Nucleus accumbens (tissue), 56 donors: ENCODE data around the gene MYF6.
"Not testable (repeated sequence)": the region's sequence is repeated elsewhere in the genome, so short reads cannot be mapped to it uniquely, and the experiment has no call there.

Experiments
- DNase-seq, 56 donors: peaks; one replicate each; lab custom pipeline; 2025; lab: John Stamatoyannopoulos, UW

Gene MYF6

DNA sequence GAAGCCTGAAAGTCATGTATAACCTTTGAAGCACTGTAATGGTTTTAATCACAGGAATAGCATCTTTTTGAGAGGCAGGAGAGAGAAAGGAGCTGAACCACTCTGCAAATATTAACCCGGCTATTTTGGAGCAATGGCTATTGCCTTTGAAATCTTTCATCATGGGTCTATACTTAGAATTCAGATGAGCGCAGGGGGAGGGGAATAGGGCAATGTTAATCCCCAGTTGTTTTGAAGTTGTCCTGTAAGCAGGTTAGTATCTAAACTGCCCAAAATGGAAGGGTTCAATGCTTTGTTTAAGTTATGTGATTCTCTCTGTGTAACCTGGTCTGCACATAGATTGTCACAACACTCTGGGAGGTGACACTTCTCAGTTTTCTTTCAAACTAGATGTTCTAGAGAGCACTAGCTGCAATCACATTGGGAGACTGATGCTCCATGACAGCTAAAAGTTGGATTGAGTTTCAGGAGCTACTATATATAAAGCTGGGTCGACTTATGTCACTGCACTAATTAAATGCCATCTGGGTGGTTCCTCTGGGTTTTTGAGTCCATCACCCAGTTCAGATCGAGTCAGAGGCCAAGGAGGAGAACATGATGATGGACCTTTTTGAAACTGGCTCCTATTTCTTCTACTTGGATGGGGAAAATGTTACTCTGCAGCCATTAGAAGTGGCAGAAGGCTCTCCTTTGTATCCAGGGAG, at the start of gene MYF6:
MYF6 (plus strand) TSS at position 509 of the 704 bp plus-strand sequence; CDS start at position 595, 86 bp downstream.
- DNase-seq, result no peak

DNA sequence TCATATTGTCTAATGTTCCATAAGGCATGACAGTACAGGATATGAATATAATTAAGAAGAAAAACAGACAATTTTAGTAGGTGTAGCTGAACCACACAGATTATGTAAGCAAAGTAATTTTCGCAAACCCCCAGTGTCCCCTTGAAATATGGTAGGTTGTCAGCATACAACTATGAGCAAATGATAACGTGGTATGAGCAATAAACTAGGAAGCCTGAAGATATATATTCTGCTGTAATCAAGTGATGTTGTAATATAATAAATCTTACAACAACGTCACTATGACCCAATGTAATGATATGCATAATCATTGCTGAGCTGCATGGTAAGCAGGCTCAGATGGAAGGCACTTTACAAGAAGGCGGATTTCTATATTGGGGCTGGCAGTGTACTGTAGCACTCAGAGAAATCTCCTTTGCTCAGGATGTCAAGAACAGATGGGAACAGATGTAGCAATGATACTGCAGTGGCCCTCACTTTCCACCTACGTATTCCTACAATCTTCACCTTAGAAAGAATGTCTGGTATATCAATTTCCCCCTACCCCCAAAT, 47.8 kb upstream of the MYF6 start:
- DNase-seq, result no peak

DNA sequence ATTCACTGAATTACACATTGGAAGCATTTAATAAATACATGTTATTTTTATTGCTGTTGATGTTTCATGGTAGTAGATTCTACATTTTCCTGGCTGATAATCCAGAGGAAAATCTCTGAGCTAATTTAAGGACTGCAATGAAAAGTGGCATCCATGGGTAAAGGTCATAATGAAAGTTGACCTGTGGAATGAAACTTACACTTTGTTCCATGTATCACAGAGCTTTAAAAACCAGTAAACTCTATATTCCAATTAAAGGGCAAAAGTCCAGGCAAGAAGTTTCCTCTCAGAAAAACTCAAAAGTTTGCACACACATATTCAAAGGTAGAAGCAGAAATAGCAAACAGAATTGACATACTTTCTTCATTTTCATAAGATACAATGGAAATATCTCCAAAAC, 44.8 kb upstream of the MYF6 start:
- DNase-seq, result no peak

DNA sequence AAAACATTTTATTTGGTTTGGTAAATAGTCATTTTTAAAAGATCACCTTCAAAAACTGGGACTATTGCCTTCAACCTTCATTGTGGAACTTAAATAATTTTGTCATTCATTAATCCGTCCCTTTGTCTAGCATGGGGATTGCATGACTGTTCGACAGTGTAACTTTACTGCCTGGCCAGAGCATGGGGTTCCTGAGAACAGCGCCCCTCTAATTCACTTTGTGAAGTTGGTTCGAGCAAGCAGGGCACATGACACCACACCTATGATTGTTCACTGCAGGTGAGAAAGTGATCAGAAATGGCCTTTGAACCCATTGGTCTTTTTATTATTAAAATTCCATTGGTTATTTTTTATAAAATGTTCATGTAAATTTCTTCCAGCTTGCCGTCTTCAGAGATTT, 37.2 kb upstream of the MYF6 start:
- no peak for DNase-seq

DNA sequence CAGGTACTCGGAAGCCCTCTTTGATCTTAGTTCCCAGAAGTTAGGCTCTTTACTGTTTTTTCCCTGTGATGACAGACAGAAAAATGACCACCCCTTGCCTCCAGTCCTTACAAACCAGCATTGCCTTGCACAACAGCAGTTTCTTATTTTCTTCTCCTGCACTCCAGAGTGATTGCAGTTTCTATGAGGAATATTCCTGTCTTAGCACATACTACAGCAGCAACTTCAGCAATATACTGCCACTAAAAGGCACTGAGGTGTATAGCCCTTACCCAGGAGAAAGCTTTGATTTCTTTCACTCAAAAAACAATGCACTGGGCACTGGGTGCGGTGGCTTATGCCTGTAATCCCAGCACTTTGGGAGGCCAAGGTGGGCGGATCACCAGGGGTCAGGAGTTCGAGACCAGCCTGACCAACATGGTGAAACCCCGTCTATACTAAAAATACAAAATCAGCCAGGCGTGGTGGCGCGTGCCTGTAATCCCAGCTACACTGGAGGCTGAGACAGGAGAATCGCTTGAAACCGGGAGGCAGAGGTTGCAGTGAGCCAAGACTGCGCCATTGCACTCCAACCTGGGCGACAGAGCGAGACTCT, 31.3 kb upstream of the MYF6 start:
- DNase-seq, result not testable (repeated sequence)

DNA sequence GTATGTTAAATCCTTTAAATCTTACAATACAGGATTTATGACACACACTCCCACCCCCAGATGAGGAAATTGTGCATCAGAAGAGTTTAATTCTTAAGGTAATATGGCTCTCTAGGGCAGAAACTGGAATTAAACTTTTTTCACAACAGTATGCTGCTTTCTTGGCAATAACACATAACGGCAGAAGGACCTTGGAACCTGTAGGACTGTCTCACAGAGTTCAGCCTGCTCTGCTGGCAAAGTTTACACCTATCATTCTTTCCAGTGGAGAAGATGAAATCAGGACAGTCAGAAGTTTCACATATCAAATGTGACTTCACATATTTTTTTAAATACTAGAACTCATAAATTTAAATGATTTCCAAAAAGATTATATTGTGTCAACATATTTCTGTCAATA, 30.6 kb upstream of the MYF6 start:
- no peak for DNase-seq

DNA sequence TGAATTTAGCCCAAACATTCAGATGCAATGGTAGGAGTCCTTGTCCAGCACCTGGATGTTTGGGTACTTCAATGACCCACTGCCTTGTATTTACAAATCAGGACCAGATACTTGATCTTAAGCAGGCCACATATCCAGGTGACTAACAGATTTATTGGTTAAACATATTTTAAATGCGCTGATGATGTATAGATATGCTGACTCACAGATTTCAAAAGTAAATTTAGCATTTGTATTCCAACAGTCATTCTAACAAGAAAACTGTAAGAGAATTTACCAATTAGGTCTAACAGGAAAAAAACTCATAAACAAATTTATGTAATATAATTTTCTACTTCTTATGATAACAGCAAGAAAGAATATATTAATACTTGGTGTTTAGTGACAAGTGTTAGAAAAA, 29.4 kb upstream of the MYF6 start:
- DNase-seq, result no peak

DNA sequence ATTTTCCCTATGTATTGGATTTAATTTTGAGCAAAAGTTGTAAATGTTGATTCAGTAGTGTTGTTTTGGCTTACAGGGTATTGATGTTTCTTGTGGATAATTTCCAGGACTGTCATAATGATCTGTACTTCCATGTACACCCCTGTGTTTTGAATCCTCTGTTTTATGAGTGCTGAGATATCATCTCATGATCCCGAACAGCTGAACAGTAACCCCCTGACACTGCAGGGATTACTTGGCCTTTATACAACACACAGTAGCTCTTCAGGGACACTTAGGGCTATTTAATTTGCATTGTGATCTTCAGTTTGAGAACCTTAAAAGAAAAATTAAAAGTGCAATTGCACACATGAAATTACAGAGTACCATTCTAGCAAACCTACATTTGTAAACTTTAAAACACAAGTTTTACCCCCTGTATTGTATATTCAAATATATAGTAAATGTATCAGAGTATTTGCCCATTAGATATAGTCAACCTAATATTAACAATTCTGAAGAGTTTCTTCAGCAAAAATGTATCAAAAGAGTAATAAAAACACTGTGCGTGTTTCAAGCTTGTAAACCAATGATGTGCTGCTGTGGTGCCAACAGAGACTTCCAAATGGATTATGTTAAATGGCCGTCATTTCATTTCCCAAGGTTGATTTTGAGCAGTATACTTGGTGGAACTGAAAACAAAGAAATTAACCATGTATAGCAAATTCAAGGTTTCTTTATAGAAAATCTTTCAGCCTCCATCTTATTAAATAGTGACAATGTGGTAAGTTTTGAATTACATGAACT, 27.9 kb upstream of the MYF6 start:
- no peak for DNase-seq

DNA sequence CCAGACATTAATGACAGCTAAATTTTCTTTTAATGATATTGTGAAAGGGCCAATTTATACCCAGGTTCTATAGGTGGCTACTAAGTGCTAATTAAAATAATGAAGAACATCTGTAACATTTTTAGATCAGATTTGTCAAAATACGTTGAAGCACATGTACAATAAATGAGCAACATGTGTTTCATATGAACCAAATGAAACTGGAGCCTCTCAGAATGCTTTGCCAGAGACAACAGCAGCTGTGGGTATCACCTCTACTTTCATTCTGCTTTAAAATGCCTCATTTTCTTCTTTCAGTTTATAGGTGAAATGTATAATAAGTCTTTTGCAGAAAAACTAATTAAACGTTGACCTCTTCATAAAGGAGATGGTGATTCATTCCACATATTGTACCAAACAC, 26.1 kb upstream of the MYF6 start:
- no peak for DNase-seq

DNA sequence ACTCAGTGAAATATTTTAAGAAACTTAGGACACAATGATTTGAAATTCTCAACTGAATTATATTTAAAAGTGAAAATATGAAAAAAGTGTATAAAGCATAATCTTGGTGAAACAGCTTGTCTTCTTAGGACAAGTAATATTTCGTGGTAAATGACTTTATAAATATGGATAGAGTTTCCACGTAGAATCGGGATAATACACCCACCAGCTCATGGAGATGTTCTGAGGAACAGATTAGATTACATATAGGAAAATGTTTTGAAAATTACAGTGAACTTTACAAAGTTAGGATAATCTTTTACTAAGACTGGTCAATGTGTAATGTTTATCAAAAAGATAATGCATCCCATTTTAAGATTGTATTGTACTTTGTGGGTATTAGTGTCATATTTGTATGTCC, 25.6 kb upstream of the MYF6 start:
- no peak for DNase-seq

DNA sequence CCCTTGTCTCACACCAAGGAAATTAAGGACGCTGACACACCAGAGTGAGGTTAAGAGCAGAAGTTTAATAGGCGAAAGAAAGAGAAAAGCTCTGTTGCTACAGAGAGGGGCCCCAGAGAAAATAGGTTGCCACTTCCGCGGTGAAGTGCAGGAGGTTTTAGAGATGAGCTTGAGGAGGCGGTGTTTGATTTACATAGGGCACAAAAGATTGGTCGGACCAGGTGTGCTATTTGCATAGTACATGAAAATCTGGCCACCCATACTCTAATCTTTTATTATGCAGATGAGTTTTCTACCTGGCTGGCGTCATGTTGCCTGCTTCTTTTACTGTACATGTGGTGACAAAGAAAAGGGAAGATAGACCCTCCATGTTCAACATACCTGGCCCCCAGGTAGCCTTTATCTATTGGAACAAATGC, 23.3 kb upstream of the MYF6 start:
- no peak for DNase-seq

DNA sequence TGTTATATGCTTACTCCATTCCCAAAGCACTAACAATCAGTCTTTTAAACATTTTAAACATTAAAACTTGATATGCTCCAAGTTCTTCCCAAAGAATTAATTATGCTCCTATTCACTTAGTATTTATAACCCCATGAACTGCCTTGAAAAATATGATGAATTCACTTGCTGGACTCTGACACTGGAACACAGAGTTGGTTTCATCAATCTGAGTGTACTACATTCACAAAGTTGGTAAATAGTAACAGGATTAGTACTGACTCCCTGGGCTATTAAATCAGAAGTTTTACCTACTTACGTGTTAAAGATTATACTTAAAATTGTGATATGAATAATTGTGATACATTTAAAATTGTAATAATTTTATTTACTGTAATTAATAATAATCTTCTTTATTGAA, 17.3 kb upstream of the MYF6 start:
- DNase-seq, result no peak

DNA sequence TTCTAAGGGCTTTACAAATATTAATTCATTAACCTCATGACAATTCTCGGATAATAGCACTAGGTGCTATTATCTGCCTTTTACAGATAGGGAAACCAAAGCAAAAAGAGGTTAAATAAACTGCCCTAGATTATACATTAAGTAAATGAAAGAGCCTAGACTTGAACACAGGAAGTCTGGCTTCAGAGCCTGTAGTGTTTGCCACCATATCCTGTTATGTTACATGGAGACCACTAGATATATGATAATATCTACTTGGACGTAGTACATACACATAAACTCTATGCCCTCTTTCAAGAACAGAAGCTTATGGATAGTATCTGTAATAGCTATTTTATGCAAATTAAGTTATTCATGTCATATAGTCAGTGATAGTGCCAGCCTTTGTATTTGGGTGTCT, 16.9 kb upstream of the MYF6 start:
- no peak for DNase-seq

DNA sequence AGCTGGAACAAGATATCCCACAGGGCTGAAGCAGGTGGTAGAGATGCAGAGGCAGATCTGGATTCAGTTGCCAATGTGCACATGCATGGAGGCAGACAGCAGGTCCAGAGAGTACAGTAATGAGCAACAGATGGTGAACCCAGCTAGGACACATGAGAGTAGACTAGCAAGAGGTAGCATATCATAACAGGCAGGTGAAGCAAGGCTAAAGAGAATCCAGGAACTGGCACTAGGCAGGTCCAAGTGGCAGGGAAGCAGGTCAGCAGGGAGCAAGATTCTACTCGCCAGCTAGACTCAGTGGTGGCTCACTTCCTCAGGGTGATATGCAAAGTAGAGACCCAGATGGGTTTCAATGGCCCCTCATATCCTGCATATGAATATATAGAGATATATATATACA, 15.3 kb upstream of the MYF6 start:
- DNase-seq, result no peak

DNA sequence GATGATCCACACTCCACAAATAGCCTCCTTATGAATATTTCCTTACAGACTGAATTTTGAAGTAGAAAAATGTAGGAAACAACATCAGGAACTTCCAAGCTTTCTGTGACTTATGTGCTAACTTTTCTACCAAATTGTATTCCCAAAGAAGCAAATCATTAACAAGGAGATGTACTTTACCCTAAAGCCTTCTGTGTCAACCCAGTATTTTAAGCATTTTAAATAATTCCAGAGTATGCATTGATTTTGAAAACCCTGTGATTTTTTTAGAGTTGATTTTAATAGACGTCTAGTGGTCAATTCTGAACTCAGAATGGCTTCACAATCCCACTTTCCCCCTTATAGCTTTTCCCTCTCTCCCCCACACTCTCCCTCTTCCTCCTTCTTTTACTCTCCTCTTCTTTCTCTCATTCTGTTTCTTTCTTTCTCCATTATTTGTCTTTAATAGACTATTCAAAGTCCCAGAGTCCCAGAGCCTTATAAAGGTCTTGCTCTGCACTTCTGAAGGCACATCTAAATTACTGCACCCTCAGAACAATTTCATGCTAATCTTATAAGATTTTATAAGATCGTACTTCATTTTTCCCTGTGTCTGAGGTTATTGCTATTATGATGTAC, 10.1 kb upstream of the MYF6 start:
- no peak for DNase-seq

DNA sequence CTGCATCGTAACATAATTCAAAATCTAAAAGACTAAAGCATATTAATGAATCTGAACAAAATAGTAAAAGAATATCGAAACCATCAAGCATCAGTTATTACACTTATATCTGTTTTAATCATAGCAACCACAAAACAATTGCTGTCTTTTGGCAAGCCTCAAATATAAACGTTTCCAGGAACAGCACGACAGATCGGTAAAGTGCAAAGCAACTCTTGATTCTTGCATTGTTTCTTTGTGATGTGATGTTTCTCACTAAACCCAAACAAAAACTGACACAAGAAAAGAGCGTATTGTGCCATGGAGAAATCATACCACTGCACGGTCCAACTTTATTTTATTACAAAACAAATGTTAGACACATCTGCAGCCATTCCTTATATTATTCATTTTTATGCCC, 9.2 kb upstream of the MYF6 start:
- no peak for DNase-seq

DNA sequence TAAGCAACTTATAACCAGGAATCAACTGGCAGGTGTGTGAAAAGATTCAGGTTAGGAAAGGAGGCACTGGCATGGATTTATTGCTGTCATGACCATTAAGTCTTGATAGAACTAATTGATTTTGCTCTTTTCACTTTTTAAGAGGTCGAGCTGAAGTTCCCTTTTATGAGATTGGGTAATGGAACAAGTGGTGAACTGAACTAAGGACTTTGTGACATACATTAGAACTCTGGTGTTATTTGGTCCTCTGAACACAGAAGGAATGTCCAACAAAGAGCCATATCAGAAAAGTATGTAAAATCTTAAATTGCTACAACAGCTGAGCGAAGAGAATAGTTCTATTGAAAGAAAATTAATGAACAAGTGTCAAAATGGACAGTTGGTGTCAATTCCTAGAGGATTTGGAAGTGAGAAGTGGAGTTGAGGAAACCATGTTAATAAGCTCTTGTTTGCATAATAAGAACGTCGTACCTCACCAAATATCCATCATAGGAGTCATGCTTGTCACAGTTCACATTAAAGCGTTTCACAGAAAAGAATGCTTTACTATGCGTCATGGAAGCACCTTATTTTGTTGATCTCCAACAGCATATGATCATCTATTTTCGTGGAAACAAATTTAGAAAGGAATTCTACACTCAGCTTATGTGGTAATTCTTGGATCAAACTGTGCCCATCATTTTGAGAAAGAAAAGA, 8.4 kb upstream of the MYF6 start:
- no peak for DNase-seq

DNA sequence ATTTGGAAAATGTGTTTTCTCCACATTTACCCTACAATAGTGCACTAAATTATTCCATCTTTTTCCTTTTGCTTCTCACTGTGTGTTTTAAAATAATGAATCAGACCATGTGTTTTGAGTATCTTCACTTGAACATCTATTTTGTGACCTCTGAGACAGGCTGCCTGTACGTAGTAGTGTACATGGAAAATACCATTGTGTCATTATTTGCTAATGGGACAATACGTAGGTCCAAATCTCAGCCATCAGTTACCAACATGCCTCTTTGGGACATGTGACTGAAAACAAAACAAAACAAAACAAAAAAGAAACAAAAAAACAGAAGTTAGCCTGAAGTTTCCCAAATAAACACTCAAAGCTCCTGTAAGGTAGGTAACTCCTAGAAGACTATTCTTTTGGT, 7.1 kb upstream of the MYF6 start:
- no peak for DNase-seq

DNA sequence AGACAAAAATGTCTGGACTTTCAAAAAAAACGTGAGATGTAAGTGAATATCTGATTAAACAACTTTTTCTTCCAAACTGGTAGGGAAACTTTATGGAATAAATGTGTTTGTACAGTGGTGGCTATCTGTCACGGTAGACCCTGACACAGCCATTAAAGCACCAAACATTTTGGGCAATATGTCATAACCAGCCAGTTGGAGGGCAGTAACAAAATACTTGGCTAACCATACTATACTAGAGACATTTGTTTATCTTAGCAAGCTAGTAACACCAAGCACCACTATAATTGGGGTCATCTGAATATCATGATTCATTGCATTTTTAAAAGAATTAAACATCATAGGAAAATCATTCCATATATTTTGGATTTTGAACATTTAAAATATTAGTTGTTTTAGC, 6.0 kb upstream of the MYF6 start:
- DNase-seq, result no peak
